Parathyroid adenoma (tissue), 2 donors: ENCODE data around the gene ZNF654.

Experiments used
- H2AFZ ChIP-seq: fragments of 300-600 bp; sonication (generic); one replicate; pipeline ENCODE4 v1.7.0; 2017; ENCODE audit warnings: antibody characterized with exemption, mild to moderate bottlenecking
- H3K27ac ChIP-seq: fragments of 300-600 bp; sonication (generic); one replicate; pipeline ENCODE4 v1.7.0; 2017
- H3K27me3 ChIP-seq: fragments of 300-600 bp; sonication (generic); one replicate; pipeline ENCODE4 v1.7.0; 2017; ENCODE audit warnings: low read length; ENCODE audit not compliant: control insufficient read depth, insufficient read depth
- H3K36me3 ChIP-seq: fragments of 300-600 bp; sonication (generic); one replicate; pipeline ENCODE4 v1.7.0; 2017; ENCODE audit warnings: low read length; ENCODE audit not compliant: control insufficient read depth, insufficient read depth
- H3K4me1 ChIP-seq: fragments of 300-600 bp; sonication (generic); one replicate; pipeline ENCODE4 v1.7.0; 2017; ENCODE audit warnings: control low read depth
- H3K4me2 ChIP-seq: fragments of 300-600 bp; sonication (generic); one replicate; pipeline ENCODE4 v1.7.0; 2017; ENCODE audit warnings: low read length
- H3K4me3 ChIP-seq: fragments of 300-600 bp; sonication (generic); one replicate; pipeline ENCODE4 v1.7.0; 2017; ENCODE audit warnings: low read depth, low read length
- H3K79me2 ChIP-seq: fragments of 300-600 bp; sonication (generic); one replicate; pipeline ENCODE4 v1.7.0; 2017; ENCODE audit warnings: control low read depth
- H3K9ac ChIP-seq: fragments of 300-600 bp; sonication (generic); one replicate; pipeline ENCODE4 v1.7.0; 2017; ENCODE audit warnings: mild to moderate bottlenecking
- H3K9me3 ChIP-seq: fragments of 300-600 bp; sonication (generic); one replicate; pipeline ENCODE4 v1.7.0; 2017; ENCODE audit warnings: low read length; ENCODE audit not compliant: control insufficient read depth
- TF ChIP-seq, protein P1 (sequence below): fragments of 300-600 bp; sonication (generic); IDR thresholded peaks from one replicate; pipeline ENCODE4 v1.7.0; 2017; ENCODE audit warnings: antibody characterized with exemption, mild to moderate bottlenecking
- donor health status: primary hyperparathyroidism.

ZNF654 gene

DNA sequence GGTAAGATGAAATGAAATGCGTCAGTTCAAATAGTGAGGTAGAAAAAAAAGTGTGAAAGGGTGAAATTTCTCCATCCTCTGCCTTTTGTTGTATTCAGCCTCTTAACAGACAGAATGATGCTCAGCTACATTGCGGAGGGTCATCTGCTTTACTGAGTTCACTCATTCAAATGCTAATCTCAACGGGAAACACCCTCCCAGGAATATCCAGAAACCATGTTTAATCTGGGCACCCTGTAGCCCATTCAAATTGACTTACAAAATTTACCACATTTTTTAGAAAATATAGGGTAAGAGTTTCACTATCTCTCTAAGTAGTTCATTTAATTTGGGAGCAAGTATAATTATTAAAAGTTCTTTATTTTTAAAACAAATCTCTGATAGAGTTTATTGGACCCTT lies 133.6 kb downstream of the ZNF654 start:
- TF ChIP-seq, protein P1, sequence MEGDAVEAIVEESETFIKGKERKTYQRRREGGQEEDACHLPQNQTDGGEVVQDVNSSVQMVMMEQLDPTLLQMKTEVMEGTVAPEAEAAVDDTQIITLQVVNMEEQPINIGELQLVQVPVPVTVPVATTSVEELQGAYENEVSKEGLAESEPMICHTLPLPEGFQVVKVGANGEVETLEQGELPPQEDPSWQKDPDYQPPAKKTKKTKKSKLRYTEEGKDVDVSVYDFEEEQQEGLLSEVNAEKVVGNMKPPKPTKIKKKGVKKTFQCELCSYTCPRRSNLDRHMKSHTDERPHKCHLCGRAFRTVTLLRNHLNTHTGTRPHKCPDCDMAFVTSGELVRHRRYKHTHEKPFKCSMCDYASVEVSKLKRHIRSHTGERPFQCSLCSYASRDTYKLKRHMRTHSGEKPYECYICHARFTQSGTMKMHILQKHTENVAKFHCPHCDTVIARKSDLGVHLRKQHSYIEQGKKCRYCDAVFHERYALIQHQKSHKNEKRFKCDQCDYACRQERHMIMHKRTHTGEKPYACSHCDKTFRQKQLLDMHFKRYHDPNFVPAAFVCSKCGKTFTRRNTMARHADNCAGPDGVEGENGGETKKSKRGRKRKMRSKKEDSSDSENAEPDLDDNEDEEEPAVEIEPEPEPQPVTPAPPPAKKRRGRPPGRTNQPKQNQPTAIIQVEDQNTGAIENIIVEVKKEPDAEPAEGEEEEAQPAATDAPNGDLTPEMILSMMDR = no peak
- Histone ChIP-seq H3K4me3 (no peak overlapping the region), H3K27ac (no peak overlapping the region), H3K79me2 (no peaks in the 10 kb centered on the region), H3K9me3 (no peaks in the 10 kb centered on the region), H3K36me3 (no peaks in the 10 kb centered on the region), H3K9ac (no peak overlapping the region), H3K4me2 (no peak overlapping the region), H3K27me3 (no peaks in the 10 kb centered on the region), H3K4me1 (no peaks in the 10 kb centered on the region), H2AFZ (no peak overlapping the region)
